ENCODE results near the gene ZC3H7B. TPM values are rescaled to one million over a fixed set of nuclear protein-coding genes. Genes with fewer than 3 reads are reported as not detected.

The ZC3H7B gene
- total RNA-seq, 1 donor from 2014 or later, result 84.3 TPM

- Mint-ChIP-seq H3K4me3 (no peak overlapping the region), H3K4me1 (peaks cover 11% of the 10 kb centered on the region), H3K27ac (ENCODE audit: unreplicated experiment) (peak overlapping the region; percentile 13), H3K27me3 (ENCODE audit: low read depth) (no peaks in the 10 kb centered on the region), H3K9me3 (no peaks in the 10 kb centered on the region), H3K36me3 (ENCODE audit: low read depth) (no peaks in the 10 kb centered on the region)
- DNase-seq (ENCODE audit: low read depth, low spot score), result peak; percentile 81
- peak; percentile 96 for TF ChIP-seq CTCF (conservative IDR thresholded peaks at IDR 0.05)
Measured at GRCh38 chr22:41403532-41404318, 102.4 kb downstream of the ZC3H7B start.

GRCh38 chr22:41405588-41405987 is 104.3 kb downstream of the ZC3H7B start:
- H3K36me3 Mint-ChIP-seq (ENCODE audit: low read depth), result no peaks in the 10 kb centered on the region
- H3K27me3 Mint-ChIP-seq (ENCODE audit: low read depth), result no peaks in the 10 kb centered on the region
- DNase-seq (ENCODE audit: low read depth, low spot score), result no peak
- no peak for TF ChIP-seq CTCF (conservative IDR thresholded peaks at IDR 0.05)
- H3K4me1 Mint-ChIP-seq, result peaks cover 11% of the 10 kb centered on the region
- H3K9me3 Mint-ChIP-seq, result no peaks in the 10 kb centered on the region
- H3K4me3 Mint-ChIP-seq, result no peak overlapping the region
- no peak overlapping the region for H3K27ac Mint-ChIP-seq (ENCODE audit: unreplicated experiment)

GRCh38 chr22:41406410-41406809 is 105.1 kb downstream of the ZC3H7B start:
- no peaks in the 10 kb centered on the region for H3K36me3 Mint-ChIP-seq (ENCODE audit: low read depth)
- TF ChIP-seq CTCF (conservative IDR thresholded peaks at IDR 0.05), result no peak
- no peak for DNase-seq (ENCODE audit: low read depth, low spot score)
- H3K27ac Mint-ChIP-seq (ENCODE audit: unreplicated experiment), result no peak overlapping the region
- peaks cover 13% of the 10 kb centered on the region for H3K4me1 Mint-ChIP-seq
- no peaks in the 10 kb centered on the region for H3K27me3 Mint-ChIP-seq (ENCODE audit: low read depth)
- no peaks in the 10 kb centered on the region for H3K9me3 Mint-ChIP-seq
- no peak overlapping the region for H3K4me3 Mint-ChIP-seq

- TF ChIP-seq CTCF (conservative IDR thresholded peaks at IDR 0.05), result no peak
Measured at GRCh38 chr22:41407433-41407832, 106.1 kb downstream of the ZC3H7B start.

GRCh38 chr22:41408665-41409064 is 107.3 kb downstream of the ZC3H7B start:
- Mint-ChIP-seq H3K9me3 (no peaks in the 10 kb centered on the region), H3K27me3 (ENCODE audit: low read depth) (no peaks in the 10 kb centered on the region), H3K36me3 (ENCODE audit: low read depth) (no peaks in the 10 kb centered on the region), H3K4me3 (no peak overlapping the region), H3K27ac (ENCODE audit: unreplicated experiment) (no peak overlapping the region), H3K4me1 (peaks cover 8% of the 10 kb centered on the region)
- DNase-seq (ENCODE audit: low read depth, low spot score), result no peak
- TF ChIP-seq CTCF (conservative IDR thresholded peaks at IDR 0.05), result no peak

More at GRCh38 chr22:41407433-41407832, 106.1 kb downstream of the ZC3H7B start:
- H3K4me1 Mint-ChIP-seq, result peaks cover 13% of the 10 kb centered on the region
- no peaks in the 10 kb centered on the region for H3K36me3 Mint-ChIP-seq (ENCODE audit: low read depth)
- no peaks in the 10 kb centered on the region for H3K27me3 Mint-ChIP-seq (ENCODE audit: low read depth)
- DNase-seq (ENCODE audit: low read depth, low spot score), result no peak
- H3K27ac Mint-ChIP-seq (ENCODE audit: unreplicated experiment), result no peak overlapping the region
- peak overlapping the region; percentile 70 for H3K4me3 Mint-ChIP-seq
- H3K9me3 Mint-ChIP-seq, result no peaks in the 10 kb centered on the region

Small RNA genes lying within 50 kb of the gene (microRNA-seq; reads per million reads assigned to microRNA genes)
- 3.0 reads per million for gene MIR6889

Other genes starting within 250 kb of the ZC3H7B start
- gene EP300, start 208.9 kb upstream of the ZC3H7B start, total RNA-seq, result 89.2 and 93.1 TPM in 2 replicates
- 30.6 and 32.3 TPM in 2 replicates for gene L3MBTL2, start 96.2 kb upstream of the ZC3H7B start, total RNA-seq
- gene CHADL, start 60.6 kb upstream of the ZC3H7B start, total RNA-seq, result 0.61 and 1.8 TPM in 2 replicates
- gene RANGAP1, start 15.3 kb upstream of the ZC3H7B start, total RNA-seq, result 118 and 121 TPM in 2 replicates
- 9.3 and 13.6 TPM in 2 replicates for gene TEF, start 80.4 kb downstream of the ZC3H7B start, total RNA-seq
- gene TOB2, start 145.3 kb downstream of the ZC3H7B start, total RNA-seq, result 47.7 and 50.8 TPM in 2 replicates
- gene PHF5A, start 167.2 kb downstream of the ZC3H7B start, total RNA-seq, result 81.8 and 88.9 TPM in 2 replicates
- gene ACO2, start 167.6 kb downstream of the ZC3H7B start, total RNA-seq, result 71.6 and 80.6 TPM in 2 replicates
- gene POLR3H, start 242.9 kb downstream of the ZC3H7B start, total RNA-seq, result 54.0 and 55.5 TPM in 2 replicates